Prostate gland (tissue), 2 donors: ENCODE data around the gene RDH12. TPM values are rescaled to one million over a fixed set of nuclear protein-coding genes. Genes with fewer than 3 reads are reported as not detected.
"Not testable (repeated sequence)": the region's sequence is repeated elsewhere in the genome, so short reads cannot be mapped to it uniquely, and the experiment has no call there.

Experiments used
- DNase-seq: peaks from one replicate; pipeline ENCODE4 v3.0.0-alpha.2; 2019; ENCODE audit warnings: low spot score
- H3K27ac ChIP-seq, 2 donors: fragments of 200-600 bp; sonication (generic); 2 replicates each; pipeline ENCODE4 v1.5.1; 2017 to 2019
- H3K27me3 ChIP-seq: fragments of 200-600 bp; sonication (generic); replicated peaks from 2 replicates; pipeline ENCODE4 v1.5.1; 2019; ENCODE audit not compliant: insufficient read depth
- H3K36me3 ChIP-seq, 2 donors: fragments of 200-600 bp; sonication (generic); 1 replicate in 1 of 2; 2 replicates in 1 of 2; pipeline versions ENCODE4 v1.5.1 to v1.8.1; 2017 to 2019
- H3K4me1 ChIP-seq: fragments of 200-600 bp; sonication (generic); replicated peaks from 2 replicates; pipeline ENCODE4 v1.5.1; 2019
- H3K4me3 ChIP-seq, 2 donors: fragments of 200-600 bp; sonication (generic); 2 replicates each; pipeline ENCODE4 v1.5.1; 2017 to 2019
- H3K9me3 ChIP-seq: fragments of 200-600 bp; sonication (generic); 2 replicates; pipeline ENCODE4 v1.5.1; 2017
- CTCF ChIP-seq, 4 experiments: fragments of 200-600 bp in 2 of 4; fragments of 450-650 bp in 2 of 4; sonication (generic) in 2 of 4; IDR thresholded peaks; 1 replicate in 3 of 4; 2 replicates in 1 of 4; pipeline ENCODE4 v1.5.1; 2016 to 2019; ENCODE audit warnings: antibody characterized with exemption in 4 of 4, mild to moderate bottlenecking in 2 of 4, moderate library complexity in 2 of 4
- POLR2A ChIP-seq: fragments of 450-650 bp; IDR thresholded peaks from one replicate; pipeline ENCODE4 v1.6.1; 2016; ENCODE audit warnings: antibody characterized with exemption, mild to moderate bottlenecking
- POLR2AphosphoS5 ChIP-seq: sonication (generic); formaldehyde crosslinking; IDR thresholded peaks from one replicate; pipeline ENCODE4 v1.6.1; 2017; ENCODE audit warnings: antibody characterized with exemption
- WGBS: methylation state at CpG from one replicate; pipeline ENCODE4 v1.1.5; 2018; 5-methylcytosine and 5-hydroxymethylcytosine counted together
- intact Hi-C: fragments of 100-400 bp; cut with DNase I; formaldehyde crosslinking; loops from one replicate; pipeline ENCODE4 v1.14.2; 2022
- total RNA-seq, 2 donors: library from RNA; depleted of rRNA; stranded (reverse); fragments of >200 nt; gene quantifications; one replicate each; pipeline ENCODE4 v1.1.0, GENCODE V29; 2016

Gene RDH12
- total RNA-seq, 2 donors from 2014 or later = 0.28 to 1.0 TPM

GRCh38 chr14:67710209-67710608 lies 8.5 kb downstream of the RDH12 start:
- TF ChIP-seq POLR2A = no peak
- TF ChIP-seq POLR2AphosphoS5 = no peak
- no peaks in the 10 kb centered on the region for H3K36me3 ChIP-seq

GRCh38 chr14:67717048-67717447 lies 15.4 kb downstream of the RDH12 start:
- no peak for DNase-seq
- 63% methylated on average over 1 of the region's 1 CpG for WGBS

More at GRCh38 chr14:67710209-67710608, 8.5 kb downstream of the RDH12 start:
- intact Hi-C loops = no loop called here
- H3K4me1 ChIP-seq = no peaks in the 10 kb centered on the region
- H3K27me3 ChIP-seq = no peaks in the 10 kb centered on the region
- DNase-seq = no peak
- H3K9me3 ChIP-seq = no peaks in the 10 kb centered on the region
- H3K4me3 ChIP-seq = no peak overlapping the region
- 97% methylated on average over 2 of the region's 2 CpGs for WGBS
- H3K27ac ChIP-seq = no peak overlapping the region

GRCh38 chr14:67718265-67718664 lies 16.6 kb downstream of the RDH12 start:
- intact Hi-C loops = no loop called here
- H3K4me3 ChIP-seq = no peak overlapping the region
- TF ChIP-seq CTCF (IDR thresholded peaks at IDR 0.05) = no peak
- TF ChIP-seq POLR2AphosphoS5 = no peak
- TF ChIP-seq POLR2A = no peak
- no peak for DNase-seq
- H3K9me3 ChIP-seq = no peaks in the 10 kb centered on the region
- WGBS = 76% methylated on average over 2 of the region's 2 CpGs
- H3K27me3 ChIP-seq = no peaks in the 10 kb centered on the region
- no peak overlapping the region for H3K27ac ChIP-seq
- H3K36me3 ChIP-seq = no peaks in the 10 kb centered on the region
- no peaks in the 10 kb centered on the region for H3K4me1 ChIP-seq

More at GRCh38 chr14:67717048-67717447, 15.4 kb downstream of the RDH12 start:
- H3K36me3 ChIP-seq = no peaks in the 10 kb centered on the region
- no peak overlapping the region for H3K27ac ChIP-seq
- no peak overlapping the region for H3K4me3 ChIP-seq
- intact Hi-C loops = no loop called here
- H3K4me1 ChIP-seq = no peaks in the 10 kb centered on the region
- TF ChIP-seq CTCF (IDR thresholded peaks at IDR 0.05) (no peak), POLR2A (no peak), POLR2AphosphoS5 (no peak)
- no peaks in the 10 kb centered on the region for H3K9me3 ChIP-seq
- no peaks in the 10 kb centered on the region for H3K27me3 ChIP-seq

- H3K27me3 ChIP-seq, intact Hi-C loops, H3K9me3 ChIP-seq, H3K27ac ChIP-seq, H3K4me1 ChIP-seq, H3K4me3 ChIP-seq, H3K36me3 ChIP-seq, DNase-seq: not testable (repeated sequence)
- WGBS = 90% methylated on average over 3 of the region's 3 CpGs
Observed at GRCh38 chr14:67719385-67719784, 17.7 kb downstream of the RDH12 start.

- no peak for TF ChIP-seq POLR2A
- no peak for TF ChIP-seq CTCF (IDR thresholded peaks at IDR 0.05)
- no peak for TF ChIP-seq POLR2AphosphoS5
- intact Hi-C loops = no loop called here
- WGBS = 48% methylated on average over 2 of the region's 2 CpGs
- no peaks in the 10 kb centered on the region for H3K4me1 ChIP-seq
- H3K27ac ChIP-seq = no peak overlapping the region
- H3K36me3 ChIP-seq = no peaks in the 10 kb centered on the region
- H3K27me3 ChIP-seq = no peaks in the 10 kb centered on the region
- H3K4me3 ChIP-seq = no peak overlapping the region
- DNase-seq = no peak
- no peaks in the 10 kb centered on the region for H3K9me3 ChIP-seq
Observed at GRCh38 chr14:67719866-67720265, 18.2 kb downstream of the RDH12 start.

GRCh38 chr14:67721875-67722274 lies 20.2 kb downstream of the RDH12 start:
- Histone ChIP-seq H3K4me1 (no peaks in the 10 kb centered on the region), H3K36me3 (no peaks in the 10 kb centered on the region), H3K9me3 (no peaks in the 10 kb centered on the region), H3K27me3 (no peaks in the 10 kb centered on the region), H3K27ac (no peak overlapping the region), H3K4me3 (no peak overlapping the region)
- intact Hi-C loops = no loop called here
- no peak for DNase-seq
- WGBS = 64% methylated on average over 5 of the region's 5 CpGs
- TF ChIP-seq POLR2AphosphoS5 (no peak), CTCF (IDR thresholded peaks at IDR 0.05) (no peak), POLR2A (no peak)
